K562 (cell line): ENCODE measurements around the gene ST7. TPM values are rescaled to one million over a fixed set of nuclear protein-coding genes. Genes with fewer than 3 reads are reported as not detected.
A peak's percentile ranks its signal among the peaks of the same experiment; 100 is the strongest.

ENCODE experiments used
- ASH1L ChIP-seq: fragments of 450-650 bp; IDR thresholded peaks from 2 replicates; pipeline ENCODE4 v1.6.1; 2018; ENCODE audit warnings: borderline replicate concordance, mild to moderate bottlenecking, low read depth; ENCODE audit not compliant: partially characterized antibody
- CHD2 ChIP-seq: IDR thresholded peaks from 2 replicates; pipeline ENCODE4 v1.6.1; 2011; ENCODE audit warnings: low read depth, low read length
- DPF2 ChIP-seq: fragments of 450-650 bp; IDR thresholded peaks from 2 replicates; pipeline ENCODE4 v1.6.1; 2016
- GATAD2A ChIP-seq: fragments of 450-650 bp; IDR thresholded peaks from 2 replicates; pipeline ENCODE4 v1.6.1; 2017
- MYC ChIP-seq, 2 experiments: fragments of 250-450 bp in 1 of 2; sonication (Bioruptor Pico) in 1 of 2; IDR thresholded peaks; 2 replicates each; pipeline versions ENCODE4 v1.5.1 to v1.6.1; 2012 to 2021; ENCODE audit warnings: low read depth in 2 of 2, borderline replicate concordance in 1 of 2, improper control_type of control experiment in 1 of 2, low read length in 1 of 2, mild to moderate bottlenecking in 1 of 2, moderate library complexity in 1 of 2
- NCOA2 ChIP-seq, 2 experiments: fragments of 450-650 bp; IDR thresholded peaks; 2 replicates each; pipeline ENCODE4 v1.6.1; 2018; ENCODE audit warnings: mild to moderate bottlenecking in 2 of 2, moderate library complexity in 1 of 2; ENCODE audit not compliant: partially characterized antibody in 2 of 2
- PML ChIP-seq: IDR thresholded peaks from 2 replicates; pipeline ENCODE4 v1.6.1; 2012; ENCODE audit warnings: low read length, inconsistent platforms
- POLR2AphosphoS5 ChIP-seq: IDR thresholded peaks from 2 replicates; pipeline ENCODE4 v1.6.1; 2011; ENCODE audit warnings: mild to moderate bottlenecking, low read depth, low read length, moderate library complexity; ENCODE audit not compliant: control insufficient read depth, insufficient read depth
- POLR2H ChIP-seq: IDR thresholded peaks from 2 replicates; pipeline ENCODE4 v1.6.1; 2016; ENCODE audit warnings: missing genetic modification characterization, low read depth, mild to moderate bottlenecking, control low read depth, missing compliant biosample characterization, moderate library complexity
- RFX7 ChIP-seq: fragments of 250-450 bp; sonication (Bioruptor Pico); IDR thresholded peaks from 2 replicates; pipeline ENCODE4 v1.5.1; 2021; ENCODE audit warnings: mild to moderate bottlenecking
- RNF2 ChIP-seq: sonication (generic); IDR thresholded peaks from 2 replicates; pipeline ENCODE4 v1.6.1; 2016
- UBTF ChIP-seq, 2 experiments: IDR thresholded peaks; 2 replicates each; pipeline ENCODE4 v1.6.1; 2012; ENCODE audit warnings: improper control_type of control experiment in 2 of 2, low read depth in 2 of 2, low read length in 2 of 2, borderline replicate concordance in 1 of 2
- WHSC1 ChIP-seq: IDR thresholded peaks from one replicate; pipeline ENCODE4 v1.6.1; 2012; ENCODE audit warnings: low read length, control low read depth, inconsistent platforms
- ZBTB9 ChIP-seq: fragments of 450-650 bp; formaldehyde crosslinking; IDR thresholded peaks from 2 replicates; pipeline ENCODE4 v1.4.0; 2020; ENCODE audit warnings: mild to moderate bottlenecking, moderate library complexity
- ZFX ChIP-seq: sonication (generic); formaldehyde crosslinking; IDR thresholded peaks from 2 replicates; pipeline ENCODE4 v1.8.0; 2022; ENCODE audit warnings: mild to moderate bottlenecking, missing genetic modification reagents, moderate library complexity
- ZNF175 ChIP-seq: fragments of 200-800 bp; sonication (Bioruptor generic); IDR thresholded peaks from 2 replicates; pipeline ENCODE4 v1.6.1; 2016; ENCODE audit warnings: low read depth, mild to moderate bottlenecking, missing genetic modification characterization, missing compliant biosample characterization
- ZNF668 ChIP-seq: fragments of 250-450 bp; sonication (Bioruptor Pico); IDR thresholded peaks from 2 replicates; pipeline ENCODE4 v1.8.0; 2022; ENCODE audit warnings: mild to moderate bottlenecking, inconsistent platforms
- ZNF740 ChIP-seq, 3 experiments: fragments of 200-800 bp in 1 of 3; sonication (Bioruptor generic) in 1 of 3; sonication (generic) in 1 of 3; formaldehyde crosslinking in 1 of 3; IDR thresholded peaks; 2 replicates each; pipeline versions ENCODE4 v1.6.1 to v1.8.0; 2016 to 2022; ENCODE audit warnings: mild to moderate bottlenecking in 2 of 3, missing compliant biosample characterization in 2 of 3, missing genetic modification characterization in 2 of 3, missing genetic modification reagents in 1 of 3
- polyA plus RNA-seq, 8 experiments: library from polyadenylated mRNA; depleted of rRNA in 4 of 8; stranded (reverse) in 5 of 8; unstranded in 3 of 8; fragments of >200 nt; fragmentation: Nextera tagmentation in 2 of 8; fragmentation: Illumina TruSeq in 1 of 8; extraction: Ambion mirVana in 2 of 8; extraction: Trizol in 1 of 8; gene quantifications; 2 replicates each; pipeline versions ENCODE4 v1.2.1 to v1.2.3, GENCODE V29; 2011 to 2014; ENCODE audit warnings: inconsistent platforms in 1 of 8, missing spikeins in 1 of 8
- total RNA-seq, 7 experiments: library from RNA; depleted of rRNA in 6 of 7; stranded (reverse); fragments of >200 nt in 6 of 7; fragmentation: Illumina TruSeq in 2 of 7; extraction: Trizol in 2 of 7; gene quantifications; 2 replicates each; pipeline versions ENCODE4 v1.2.1 to v1.2.3, GENCODE V29; 2011 to 2021; ENCODE audit warnings: low replicate concordance in 1 of 7
- TF ChIP-seq, protein P1 (sequence below): fragments of 450-650 bp; IDR thresholded peaks from 2 replicates; pipeline ENCODE4 v1.7.1; 2018; ENCODE audit warnings: mild to moderate bottlenecking, low read depth; ENCODE audit not compliant: partially characterized antibody

The ST7 gene
- total and polyA plus RNA-seq, 9 of the 15 experiments (the other 6 are each of a cell fraction or from before 2014, with no cell fraction given), result 23.9 to 56.3 (median 36.9) TPM

DNA sequence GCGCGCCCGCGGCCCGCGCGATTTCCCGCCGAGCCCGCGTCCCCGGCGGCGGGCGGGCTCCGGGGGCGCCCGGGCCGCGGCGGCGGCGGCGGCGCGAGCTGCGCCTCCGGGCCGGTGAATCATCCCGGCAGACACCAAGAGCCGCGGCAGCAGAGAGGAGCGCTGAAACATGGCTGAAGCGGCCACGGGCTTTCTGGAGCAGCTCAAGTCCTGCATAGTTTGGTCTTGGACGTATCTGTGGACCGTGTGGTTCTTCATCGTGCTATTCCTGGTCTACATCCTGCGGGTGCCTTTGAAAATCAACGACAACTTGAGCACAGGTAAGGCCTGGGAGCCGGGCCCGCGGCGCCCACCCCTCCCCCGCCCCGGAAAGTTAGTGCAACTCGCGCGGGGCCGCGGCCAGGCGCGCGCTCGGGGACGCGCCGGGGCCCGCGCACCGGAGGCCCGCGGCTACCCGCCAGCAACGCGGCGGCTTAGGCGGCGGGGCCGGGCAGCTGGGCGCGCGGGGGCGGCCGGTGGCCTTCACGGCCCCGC, at the start of gene ST7 (continued):
- TF ChIP-seq PML (peak; percentile 38; the same call in 1 of the 2 replicates), UBTF (IDR thresholded peaks at IDR 0.05; ENCODE audit: borderline replicate concordance in 1 of 2, low read depth in 2 of 2, low read length in 2 of 2) (peak; percentile 54 to 90; a peak in 2 of 4 replicates), CHD2 (peak; percentile 66), RNF2 (0 out of 2 replicates have a peak, but pooled peaks have one; percentile 25), GATAD2A (no peak), WHSC1 (no peak), ZBTB9 (CRISPR knock-in tag) (peak; percentile 51; the same call in 1 of the 2 replicates), MYC (IDR thresholded peaks at IDR 0.05; ENCODE audit: low read depth, low read length) (peak; percentile 29; the same call in 1 of the 2 replicates), MYC (CRISPR knock-in tag; IDR thresholded peaks at IDR 0.05; ENCODE audit: borderline replicate concordance, low read depth) (no peak), ZNF740 (CRISPR knock-in tag; IDR thresholded peaks at IDR 0.05) (no peak), ZNF740 (tag; IDR thresholded peaks at IDR 0.05) (0 out of 4 replicates have a peak, but pooled peaks of 1 of the 2 experiments have one; percentile 59), POLR2AphosphoS5 (0 out of 2 replicates have a peak, but pooled peaks have one; percentile 49), ASH1L (peak; percentile 38), POLR2H (tag) (peak; percentile 30), RFX7 (CRISPR knock-in tag) (no peak), ZNF668 (CRISPR knock-in tag) (peak; percentile 47; the same call in 1 of the 2 replicates), NCOA2 (IDR thresholded peaks at IDR 0.05; ENCODE audit: partially characterized antibody in 2 of 2) (no peak), ZNF175 (CRISPR knock-in tag) (peak; percentile 83), DPF2 (no peak), ZFX (CRISPR knock-in tag) (peak; percentile 92)
- TF ChIP-seq, protein P1, sequence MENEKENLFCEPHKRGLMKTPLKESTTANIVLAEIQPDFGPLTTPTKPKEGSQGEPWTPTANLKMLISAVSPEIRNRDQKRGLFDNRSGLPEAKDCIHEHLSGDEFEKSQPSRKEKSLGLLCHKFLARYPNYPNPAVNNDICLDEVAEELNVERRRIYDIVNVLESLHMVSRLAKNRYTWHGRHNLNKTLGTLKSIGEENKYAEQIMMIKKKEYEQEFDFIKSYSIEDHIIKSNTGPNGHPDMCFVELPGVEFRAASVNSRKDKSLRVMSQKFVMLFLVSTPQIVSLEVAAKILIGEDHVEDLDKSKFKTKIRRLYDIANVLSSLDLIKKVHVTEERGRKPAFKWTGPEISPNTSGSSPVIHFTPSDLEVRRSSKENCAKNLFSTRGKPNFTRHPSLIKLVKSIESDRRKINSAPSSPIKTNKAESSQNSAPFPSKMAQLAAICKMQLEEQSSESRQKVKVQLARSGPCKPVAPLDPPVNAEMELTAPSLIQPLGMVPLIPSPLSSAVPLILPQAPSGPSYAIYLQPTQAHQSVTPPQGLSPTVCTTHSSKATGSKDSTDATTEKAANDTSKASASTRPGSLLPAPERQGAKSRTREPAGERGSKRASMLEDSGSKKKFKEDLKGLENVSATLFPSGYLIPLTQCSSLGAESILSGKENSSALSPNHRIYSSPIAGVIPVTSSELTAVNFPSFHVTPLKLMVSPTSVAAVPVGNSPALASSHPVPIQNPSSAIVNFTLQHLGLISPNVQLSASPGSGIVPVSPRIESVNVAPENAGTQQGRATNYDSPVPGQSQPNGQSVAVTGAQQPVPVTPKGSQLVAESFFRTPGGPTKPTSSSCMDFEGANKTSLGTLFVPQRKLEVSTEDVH, result peak; percentile 23
